HepG2 (cell line): Measurements from ENCODE around the gene TOM1L2. TPM values are rescaled to one million over a fixed set of nuclear protein-coding genes. Genes with fewer than 3 reads are reported as not detected.

Source experiments
- ATAC-seq: fragments of 200-7000 bp; cut with Tn5 transposase; 3 replicates; pipeline ENCODE4 v1.9.1; 2020; ENCODE audit warnings: mild to moderate bottlenecking, moderate library complexity
- BruUV-seq: library from RNA; stranded (reverse); fragments of 400-500 nt; replicated peaks from 2 replicates; lab custom pipeline; 2021; lab: Mats Ljungman, UMichigan
- CTCF ChIA-PET: fragments of 300-600 bp; formaldehyde crosslinking; extraction: SDS; loops from one replicate; lab custom pipeline; 2021; ENCODE audit warnings: low total read pairs, inconsistent platforms, low intra/inter-chr PET ratio; lab: Yijun Ruan, JAX
- POLR2A ChIA-PET: fragments of 350-600 bp; sonication (Branson Sonifier 250); formaldehyde crosslinking; loops from one replicate; lab custom pipeline; 2020; ENCODE audit warnings: antibody characterized with exemption, inconsistent platforms; lab: Yijun Ruan, JAX
- DNase-seq: peaks from one replicate; pipeline ENCODE4 v3.0.0-alpha.2; 2015; ENCODE audit warnings: low spot score
- FAIRE-seq: peaks from 3 replicates; lab custom pipeline; 2011; peaks lifted over from hg19 to GRCh38; lab: Jason Lieb, UNC
- H2AFZ ChIP-seq: one replicate; pipeline ENCODE4 v1.6.1; 2011; ENCODE audit warnings: low read length, inconsistent platforms
- H3K27ac ChIP-seq: fragments of 300-600 bp; 3 replicates; pipeline ENCODE4 v1.8.0; 2011; ENCODE audit warnings: mixed run types, mild to moderate bottlenecking, mixed read lengths, low read length, inconsistent platforms; ENCODE audit not compliant: insufficient read depth; ENCODE audit errors: extremely low read length
- H3K27me3 ChIP-seq, 2 experiments: fragments of 200-600 bp in 1 of 2; 2 replicates in 1 of 2; 3 replicates in 1 of 2; pipeline versions ENCODE4 v1.6.0 to v1.8.0; 2011; ENCODE audit warnings: low read length in 2 of 2, mild to moderate bottlenecking in 2 of 2, moderate library complexity in 2 of 2, inconsistent platforms in 1 of 2; ENCODE audit not compliant: insufficient read depth in 2 of 2, control insufficient read depth in 1 of 2
- H3K36me3 ChIP-seq, 2 experiments: fragments of 200-600 bp in 1 of 2; replicated peaks in 1 of 2; 2 replicates in 1 of 2; 3 replicates in 1 of 2; pipeline versions ENCODE4 v1.5.1 to v1.8.0; 2011; ENCODE audit warnings: low read length in 2 of 2, inconsistent platforms in 1 of 2; ENCODE audit not compliant: insufficient read depth in 2 of 2, control insufficient read depth in 1 of 2
- H3K4me1 ChIP-seq: 2 replicates; pipeline ENCODE4 v1.5.1; 2012; ENCODE audit warnings: low read length, inconsistent platforms; ENCODE audit not compliant: insufficient read depth
- H3K4me2 ChIP-seq: 2 replicates; pipeline ENCODE4 v1.6.0; 2011; ENCODE audit warnings: low read depth, low read length, inconsistent platforms
- H3K4me3 ChIP-seq, 3 experiments: fragments of 200-600 bp in 1 of 3; sonication (generic), shearing (Covaris generic) in 1 of 3; replicated peaks in 1 of 3; 2 replicates each; pipeline ENCODE4 v1.5.1; 2011 to 2016; ENCODE audit warnings: low read length in 3 of 3, inconsistent platforms in 2 of 3, low read depth in 2 of 3, mild to moderate bottlenecking in 2 of 3, control low read depth in 1 of 3, mixed read lengths in 1 of 3; ENCODE audit not compliant: insufficient read depth in 1 of 3
- H3K79me2 ChIP-seq: one replicate; pipeline ENCODE4 v1.6.1; 2011; ENCODE audit warnings: low read length, inconsistent platforms; ENCODE audit not compliant: insufficient read depth
- H3K9ac ChIP-seq: 2 replicates; pipeline ENCODE4 v1.6.0; 2011; ENCODE audit warnings: mild to moderate bottlenecking, low read depth, low read length, inconsistent platforms; ENCODE audit not compliant: insufficient read depth
- H3K9me3 ChIP-seq: 2 replicates; pipeline ENCODE4 v1.5.1; 2012; ENCODE audit warnings: mild to moderate bottlenecking, low read length
- H4K20me1 ChIP-seq: 2 replicates; pipeline ENCODE4 v1.6.0; 2011; ENCODE audit warnings: inconsistent platforms, mild to moderate bottlenecking, low read length, moderate library complexity; ENCODE audit not compliant: insufficient read depth
- BRCA1 ChIP-seq: sonication (generic); formaldehyde crosslinking; IDR thresholded peaks from 2 replicates; pipeline ENCODE4 v1.4.0; 2020; ENCODE audit warnings: missing genetic modification reagents
- CTCF ChIP-seq: sonication (generic); formaldehyde crosslinking; IDR thresholded peaks from 2 replicates; pipeline ENCODE4 v1.5.0; 2020; ENCODE audit warnings: mild to moderate bottlenecking, missing genetic modification reagents, moderate library complexity
- KAT2B ChIP-seq: fragments of 150-350 bp; IDR thresholded peaks from 2 replicates; pipeline ENCODE4 v1.6.1; 2014; ENCODE audit warnings: low read depth, low read length, borderline replicate concordance
- MXD3 ChIP-seq: IDR thresholded peaks from 2 replicates; pipeline ENCODE4 v1.6.1; 2016; ENCODE audit warnings: mild to moderate bottlenecking, missing biosample characterization, missing genetic modification reagents
- ZNF367 ChIP-seq: sonication (generic); formaldehyde crosslinking; IDR thresholded peaks from 2 replicates; pipeline ENCODE4 v1.4.0; 2020; ENCODE audit warnings: missing genetic modification reagents, borderline replicate concordance
- WGBS: methylation state at CpG from one replicate; pipeline ENCODE4 v1.1.6; 2017; ENCODE audit warnings: low lambda C conversion rate; 5-methylcytosine and 5-hydroxymethylcytosine counted together
- in situ Hi-C: cut with HindIII; loops from 2 replicates; pipeline ENCODE4 v1.10.0; 2017; ENCODE audit warnings: low pct_unique_long_range_greater_than_20kb; ENCODE audit not compliant: extremely low pct_ligation_motif_present
- intact Hi-C: fragments of 100-400 bp; cut with micrococcal nuclease; formaldehyde crosslinking; loops from one replicate; pipeline ENCODE4 v1.10.0; 2022; ENCODE audit not compliant: unreplicated experiment
- polyA plus RNA-seq, 8 experiments: library from polyadenylated mRNA; depleted of rRNA in 3 of 8; stranded (reverse) in 7 of 8; unstranded in 1 of 8; fragments of >200 nt; fragmentation: Illumina TruSeq in 4 of 8; extraction: Trizol in 4 of 8; gene quantifications; 2 replicates each; pipeline versions ENCODE4 v1.2.1 to v1.2.3, GENCODE V29; 2011 to 2016; ENCODE audit warnings: low read depth in 4 of 8, missing spikeins in 1 of 8, mixed read lengths in 1 of 8; ENCODE audit not compliant: insufficient read depth in 1 of 8
- total RNA-seq, 5 experiments: library from RNA; depleted of rRNA; stranded (reverse); fragments of >200 nt; fragmentation: Illumina TruSeq; extraction: Trizol; gene quantifications; 2 replicates each; pipeline ENCODE4 v1.2.3, GENCODE V29; 2016; ENCODE audit warnings: low read depth in 1 of 5

Gene TOM1L2
- total and polyA plus RNA-seq, 2 of the 13 experiments (the other 11 are each of a cell fraction or from before 2014, with no cell fraction given) = 4.7 to 7.4 TPM

- peak; percentile 97 for TF ChIP-seq CTCF (CRISPR knock-in tag)
Measured at GRCh38 chr17:17890773-17891759, 81.1 kb downstream of the TOM1L2 start (continued).

GRCh38 chr17:17889922-17890321, 82.3 kb downstream of the TOM1L2 start:
- TF ChIP-seq ZNF367 (CRISPR knock-in tag) (no peak), BRCA1 (CRISPR knock-in tag) (no peak), KAT2B (no peak), MXD3 (CRISPR knock-in tag) (no peak)
- intact Hi-C loops (loop anchor here (5.0 kb wide), 1 partner anchor 142 kb away; no protein-coding TSS in a partner anchor), in situ Hi-C loops (loop anchor here (10.0 kb wide), 1 partner anchor 145 kb away; the partner anchor contains the start of genes ATPAF2 and GID4)
- WGBS = 100% methylated on average over 1 of the region's 2 CpGs
- Histone ChIP-seq H2AFZ (no peak overlapping the region), H4K20me1 (no peaks in the 10 kb centered on the region), H3K9ac (no peak overlapping the region), H3K27me3 (no peaks in the 10 kb centered on the region), H3K36me3 (no peaks in the 10 kb centered on the region), H3K9me3 (no peaks in the 10 kb centered on the region), H3K79me2 (no peaks in the 10 kb centered on the region), H3K4me2 (no peak overlapping the region), H3K4me1 (no peaks in the 10 kb centered on the region), H3K27ac (no peak overlapping the region), H3K4me3 (no peak overlapping the region)
- FAIRE-seq = no peak
- CTCF ChIA-PET = interaction anchor here (2.9 kb wide), 1 partner anchor 29 kb away, joined by 53 read pairs; no protein-coding TSS in a partner anchor
- no peak for DNase-seq
- no peak for ATAC-seq
- BruUV-seq = no TSS peak
- POLR2A ChIA-PET = no interaction called here
